ENCODE results near the gene PBX1.

DNA sequence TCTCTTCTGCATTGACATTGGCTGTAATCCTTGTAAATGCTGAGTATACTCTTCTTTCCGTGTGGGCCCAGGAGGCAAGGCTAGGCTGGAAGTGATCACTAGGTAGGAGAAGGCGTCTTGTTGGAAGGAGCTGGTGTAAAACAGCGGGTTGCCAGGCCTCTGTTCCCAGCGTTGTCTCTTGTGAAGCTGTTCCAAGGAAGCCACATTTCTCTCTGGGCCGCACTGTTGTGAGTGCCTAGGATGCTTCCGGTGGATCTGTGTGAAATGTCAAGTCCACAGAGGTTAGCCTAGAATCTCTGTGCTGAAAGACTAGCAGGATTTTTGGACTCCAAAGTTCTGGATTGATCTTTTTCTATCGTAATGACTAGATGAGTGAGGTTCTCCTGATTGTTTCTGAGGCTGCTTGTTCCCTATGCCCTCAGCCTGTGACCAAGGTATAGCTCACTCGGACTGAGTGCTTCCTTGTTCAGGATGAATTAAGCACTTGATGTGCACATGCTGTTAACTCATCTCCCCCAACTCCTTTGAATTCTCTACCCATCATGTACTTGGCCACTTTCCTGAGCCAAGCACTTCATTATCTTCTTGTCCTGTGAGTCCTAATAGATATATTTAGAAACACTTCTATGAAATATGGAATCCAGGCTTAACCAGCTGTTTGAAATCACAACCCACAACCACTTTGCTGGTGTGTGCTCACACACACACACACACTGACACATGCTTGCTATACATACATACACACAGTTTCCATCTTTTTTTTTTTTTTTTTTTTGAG is 63.3 kb downstream of the PBX1 start:
- no peak for TF ChIP-seq TAF1 (IDR thresholded peaks at IDR 0.05; ENCODE audit: low read depth, low read length)
- TF ChIP-seq SPI1 (IDR thresholded peaks at IDR 0.05; ENCODE audit: low read depth, low read length) = no peak
- TF ChIP-seq POLR2A (IDR thresholded peaks at IDR 0.05; ENCODE audit: low read depth, low read length) = no peak
- no peak for TF ChIP-seq PAX5 (IDR thresholded peaks at IDR 0.05; ENCODE audit: insufficient read depth, low read length, severe bottlenecking)
- no peak for TF ChIP-seq POLR2AphosphoS5 (IDR thresholded peaks at IDR 0.05; ENCODE audit: low read depth, low read length)
- TF ChIP-seq POU2F2 (IDR thresholded peaks at IDR 0.05; ENCODE audit: low read depth, low read length) = no peak

Measured in GM12891 (cell line).